ENCODE results near the gene RNF26.

The RNF26 gene

DNA sequence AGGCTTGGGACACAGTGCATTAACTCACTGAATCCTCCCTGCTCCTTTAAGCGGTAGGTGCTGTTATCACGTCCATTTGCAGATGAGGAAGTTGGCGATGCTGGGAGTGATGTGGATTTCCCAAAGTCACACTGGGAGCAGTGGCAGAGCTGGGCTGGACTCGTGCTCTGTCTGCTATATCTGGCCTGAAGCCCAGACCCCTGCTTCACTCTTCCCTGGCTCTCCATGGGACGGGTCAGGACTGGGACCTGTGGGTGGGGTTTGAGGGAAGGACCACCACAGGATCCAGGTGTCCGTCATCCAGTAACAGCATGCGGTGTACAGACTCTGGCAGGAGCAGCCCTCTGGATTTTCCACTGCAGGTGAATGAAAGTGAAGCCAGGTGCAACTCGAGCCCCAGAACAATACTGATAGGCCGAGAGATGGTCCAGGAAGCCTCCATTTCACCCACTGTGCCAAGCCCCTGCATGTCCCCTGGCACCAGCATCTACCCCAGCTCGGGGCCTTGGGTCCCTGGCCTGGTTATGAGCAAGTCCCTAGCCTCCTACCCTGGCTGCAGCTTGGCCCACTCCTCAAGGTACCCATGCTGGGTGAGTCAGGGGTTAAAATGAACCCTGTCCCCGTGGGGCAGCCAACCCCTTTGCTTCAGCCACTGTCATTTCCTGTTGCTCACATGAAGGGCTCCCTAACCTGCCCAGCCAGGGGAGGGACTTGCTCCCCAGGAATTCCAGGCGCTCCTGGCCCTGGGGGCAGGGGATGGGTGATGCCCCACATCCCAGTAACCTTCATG is 43.0 kb downstream of the RNF26 start:
- Histone ChIP-seq H4K91ac (ENCODE audit: low read depth, low read length, poor library complexity) (no peak overlapping the region), H3K4me1 (ENCODE audit: control insufficient read depth in 2 of 2, insufficient read depth in 1 of 2, low read depth in 1 of 2, low read length in 2 of 2) (peaks cover 36 to 51% of the 10 kb centered on the region in 2 donors), H3K27me3 (ENCODE audit: control insufficient read depth in 3 of 3, insufficient read depth in 3 of 3, low read depth in 1 of 3, low read length in 3 of 3) (peaks cover 0 to 41% (median 3%) of the 10 kb centered on the region in 3 experiments), H2BK15ac (ENCODE audit: low read length) (peak overlapping the region; percentile 5), H4K8ac (ENCODE audit: low read depth, low read length) (no peak overlapping the region), H3K4me3 (ENCODE audit: low read length in 2 of 2) (no peak overlapping the region), H3K23ac (ENCODE audit: low read depth, low read length, poor library complexity) (no peak overlapping the region), H2BK5ac (ENCODE audit: low read length) (no peak overlapping the region), H3K27ac (replicated peaks; ENCODE audit: low read length) (no peak overlapping the region), H2AK5ac (ENCODE audit: low read depth, low read length) (peak overlapping the region; percentile 87), H3K18ac (ENCODE audit: low read length) (peak overlapping the region; percentile 63), H3K4ac (ENCODE audit: low read length) (no peak overlapping the region), H2BK12ac (ENCODE audit: low read length) (no peak overlapping the region), H3K79me1 (ENCODE audit: low read depth, low read length) (no peaks in the 10 kb centered on the region), H3K4me2 (ENCODE audit: insufficient read depth, low read length, poor library complexity, severe bottlenecking) (no peak overlapping the region), H3K9me3 (replicated peaks in 1 of 2; ENCODE audit: control insufficient read depth in 2 of 2, insufficient read depth in 1 of 2, low read depth in 1 of 2, low read length in 2 of 2) (no peaks in the 10 kb centered on the region), H3K9ac (ENCODE audit: low read depth, low read length, poor library complexity) (no peak overlapping the region), H2BK120ac (ENCODE audit: low read depth, low read length) (no peak overlapping the region), H2AFZ (ENCODE audit: low read length) (no peak overlapping the region), H3K14ac (ENCODE audit: low read length) (no peak overlapping the region), H3K36me3 (replicated peaks in 1 of 2; ENCODE audit: control insufficient read depth in 2 of 2, insufficient read depth in 2 of 2, low read length in 2 of 2) (no peaks in the 10 kb centered on the region)
- WGBS, 2 donors (ENCODE audit: extremely low coverage in 2 of 2, insufficient read length in 2 of 2, insufficient replicate concordance in 1 of 2): no CpG with 5 or more reads among the region's 12 CpGs
- no peak for DNase-seq (ENCODE audit: low spot score)

DNA sequence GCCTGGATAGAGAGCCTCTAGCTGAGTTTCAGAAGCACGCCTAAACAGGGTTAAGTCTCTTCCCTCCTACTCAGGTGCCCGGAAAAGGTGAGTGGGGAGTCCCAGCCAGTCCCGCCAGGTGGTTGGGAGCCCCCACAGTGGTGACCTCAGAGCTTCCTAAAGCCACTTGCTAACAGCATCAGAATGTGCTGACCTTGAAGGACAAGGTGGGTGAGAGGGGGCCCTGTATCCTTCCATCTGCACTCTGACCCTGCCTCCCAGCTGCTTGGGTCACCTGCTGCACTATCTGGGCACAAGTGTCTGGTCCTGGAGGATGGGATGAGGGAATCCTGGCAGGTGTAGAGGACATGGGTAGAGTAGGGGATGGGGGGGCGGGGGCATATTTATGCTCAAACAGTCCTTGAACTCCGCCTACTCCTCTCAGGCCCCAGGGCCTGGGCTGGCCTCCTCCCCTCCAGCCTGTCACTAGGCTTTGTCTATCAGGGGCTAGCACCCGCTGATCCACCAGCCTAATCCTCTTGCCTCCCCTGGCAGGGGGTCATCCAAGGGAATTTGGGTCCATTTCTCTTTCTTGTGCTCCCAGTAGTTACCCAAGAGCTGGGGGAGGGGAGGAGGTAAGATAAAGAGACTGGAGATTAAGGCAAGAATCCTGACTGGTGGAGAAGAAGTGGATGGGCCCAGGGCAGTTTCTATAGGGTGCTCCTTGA is 43.8 kb downstream of the RNF26 start:
- peaks cover 0 to 41% (median 4%) of the 10 kb centered on the region in 3 experiments for H3K27me3 ChIP-seq (ENCODE audit: control insufficient read depth in 3 of 3, insufficient read depth in 3 of 3, low read depth in 1 of 3, low read length in 3 of 3)

DNA sequence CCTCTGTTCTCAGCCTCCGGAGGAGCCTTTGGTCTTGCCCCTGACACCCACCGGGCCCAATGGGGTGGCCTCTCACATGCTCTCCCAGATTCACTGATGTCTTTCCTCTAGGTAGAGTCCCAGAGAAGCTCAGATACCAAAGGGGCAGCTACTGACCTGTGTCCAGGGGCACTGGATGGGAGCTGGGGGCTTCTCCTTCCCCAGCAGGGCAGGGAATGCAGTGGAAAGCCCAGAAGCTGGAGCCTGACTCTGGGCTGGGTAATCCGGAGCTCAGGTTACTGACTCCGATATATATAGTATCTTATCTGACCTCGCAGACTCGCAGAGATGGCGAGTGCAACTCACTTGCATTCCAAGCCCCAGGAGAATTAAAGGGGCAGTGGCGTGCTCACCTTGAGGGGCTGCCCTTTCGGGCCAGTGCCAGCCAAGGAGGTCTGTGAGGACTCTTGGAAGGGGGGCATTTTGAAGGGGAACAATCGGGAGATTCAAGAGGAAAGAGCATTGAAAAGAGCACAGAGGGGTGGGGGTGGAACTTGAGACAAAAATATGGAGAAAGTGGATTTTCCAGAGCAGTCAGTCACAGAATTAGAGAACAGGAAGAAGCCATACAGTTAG is 44.6 kb downstream of the RNF26 start:
- WGBS, 2 donors (ENCODE audit: extremely low coverage in 2 of 2, insufficient read length in 2 of 2, insufficient replicate concordance in 1 of 2): no CpG with 5 or more reads among the region's 10 CpGs
- H3K4me2 ChIP-seq (ENCODE audit: insufficient read depth, low read length, poor library complexity, severe bottlenecking): no peak overlapping the region
- DNase-seq (ENCODE audit: low spot score): no peak

More for the DNA sequence above, 43.8 kb downstream of the RNF26 start:
- Histone ChIP-seq H3K23ac (ENCODE audit: low read depth, low read length, poor library complexity) (no peak overlapping the region), H3K4me2 (ENCODE audit: insufficient read depth, low read length, poor library complexity, severe bottlenecking) (peak overlapping the region; percentile 28), H3K9ac (ENCODE audit: low read depth, low read length, poor library complexity) (no peak overlapping the region), H2BK15ac (ENCODE audit: low read length) (peak overlapping the region; percentile 5), H3K14ac (ENCODE audit: low read length) (no peak overlapping the region), H3K4ac (ENCODE audit: low read length) (no peak overlapping the region), H2BK120ac (ENCODE audit: low read depth, low read length) (no peak overlapping the region), H4K91ac (ENCODE audit: low read depth, low read length, poor library complexity) (no peak overlapping the region), H4K8ac (ENCODE audit: low read depth, low read length) (no peak overlapping the region), H3K36me3 (replicated peaks in 1 of 2; ENCODE audit: control insufficient read depth in 2 of 2, insufficient read depth in 2 of 2, low read length in 2 of 2) (no peaks in the 10 kb centered on the region), H2BK12ac (ENCODE audit: low read length) (no peak overlapping the region), H3K27ac (replicated peaks; ENCODE audit: low read length) (no peak overlapping the region), H3K79me1 (ENCODE audit: low read depth, low read length) (no peaks in the 10 kb centered on the region), H2AK5ac (ENCODE audit: low read depth, low read length) (no peak overlapping the region), H3K9me3 (replicated peaks in 1 of 2; ENCODE audit: control insufficient read depth in 2 of 2, insufficient read depth in 1 of 2, low read depth in 1 of 2, low read length in 2 of 2) (no peaks in the 10 kb centered on the region), H3K4me3 (ENCODE audit: low read length in 2 of 2) (no peak overlapping the region), H2BK5ac (ENCODE audit: low read length) (no peak overlapping the region), H3K18ac (ENCODE audit: low read length) (peak overlapping the region; percentile 42), H3K4me1 (ENCODE audit: control insufficient read depth in 2 of 2, insufficient read depth in 1 of 2, low read depth in 1 of 2, low read length in 2 of 2) (peaks cover 36 to 51% of the 10 kb centered on the region in 2 donors), H2AFZ (ENCODE audit: low read length) (no peak overlapping the region)
- no peak for DNase-seq (ENCODE audit: low spot score)
- no CpG with 5 or more reads among the region's 6 CpGs for WGBS, 2 donors (ENCODE audit: extremely low coverage in 2 of 2, insufficient read length in 2 of 2, insufficient replicate concordance in 1 of 2)

More for the DNA sequence above, 44.6 kb downstream of the RNF26 start:
- no peak overlapping the region for H3K14ac ChIP-seq (ENCODE audit: low read length)
- H4K91ac ChIP-seq (ENCODE audit: low read depth, low read length, poor library complexity): no peak overlapping the region
- no peak overlapping the region for H2AK5ac ChIP-seq (ENCODE audit: low read depth, low read length)
- no peak overlapping the region for H2BK120ac ChIP-seq (ENCODE audit: low read depth, low read length)
- no peak overlapping the region for H4K8ac ChIP-seq (ENCODE audit: low read depth, low read length)
- no peak overlapping the region for H2BK15ac ChIP-seq (ENCODE audit: low read length)
- no peak overlapping the region for H3K27ac ChIP-seq (replicated peaks; ENCODE audit: low read length)
- no peaks in the 10 kb centered on the region for H3K9me3 ChIP-seq (replicated peaks in 1 of 2; ENCODE audit: control insufficient read depth in 2 of 2, insufficient read depth in 1 of 2, low read depth in 1 of 2, low read length in 2 of 2)
- H2BK5ac ChIP-seq (ENCODE audit: low read length): no peak overlapping the region
- no peak overlapping the region for H2BK12ac ChIP-seq (ENCODE audit: low read length)
- no peak overlapping the region for H3K23ac ChIP-seq (ENCODE audit: low read depth, low read length, poor library complexity)
- H3K9ac ChIP-seq (ENCODE audit: low read depth, low read length, poor library complexity): no peak overlapping the region
- H3K4me3 ChIP-seq (ENCODE audit: low read length in 2 of 2): no peak overlapping the region
- no peak overlapping the region for H3K18ac ChIP-seq (ENCODE audit: low read length)
- H2AFZ ChIP-seq (ENCODE audit: low read length): no peak overlapping the region
- no peaks in the 10 kb centered on the region for H3K79me1 ChIP-seq (ENCODE audit: low read depth, low read length)
- H3K4me1 ChIP-seq (ENCODE audit: control insufficient read depth in 2 of 2, insufficient read depth in 1 of 2, low read depth in 1 of 2, low read length in 2 of 2): peaks cover 35 to 50% of the 10 kb centered on the region in 2 donors
- H3K36me3 ChIP-seq (replicated peaks in 1 of 2; ENCODE audit: control insufficient read depth in 2 of 2, insufficient read depth in 2 of 2, low read length in 2 of 2): no peaks in the 10 kb centered on the region
- no peak overlapping the region for H3K4ac ChIP-seq (ENCODE audit: low read length)
- H3K27me3 ChIP-seq (ENCODE audit: control insufficient read depth in 3 of 3, insufficient read depth in 3 of 3, low read depth in 1 of 3, low read length in 3 of 3): peaks cover 0 to 43% (median 4%) of the 10 kb centered on the region in 3 experiments

All from neuronal stem cell (in vitro differentiated cells).